ENCODE measurements around the gene DMWD. TPM values are rescaled to one million over a fixed set of nuclear protein-coding genes. Genes with fewer than 3 reads are reported as not detected.

The DMWD gene
- total RNA-seq (2014; rRNA removed), result 34.9 and 50.3 TPM in 2 replicates
- percentile 74 among the genes with signal in this experiment for Bru-seq, nascent RNA
- BruChase-seq, experiment 1, labeled RNA remaining after a 6-hour chase, result percentile 86 among the genes with signal in this experiment
- BruChase-seq, experiment 2, labeled RNA remaining after a 2-hour chase, result percentile 80 among the genes with signal in this experiment
- long read RNA-seq, transcript DMWD-202 (4 exons, 3,292 nt), result major isoform, 44 of 115 reads
- long read RNA-seq, transcript DMWD-205 (2 exons, 643 nt), result minor isoform, 9 of 115 reads
- long read RNA-seq, transcript DMWD-201 (5 exons, 3,305 nt), result minor isoform, 25 of 115 reads
- long read RNA-seq, partial matches to known transcripts, result 33 of 115 reads
- long read RNA-seq, other reads (novel, unspliced or antisense), result 2 of 115 reads

DNA sequence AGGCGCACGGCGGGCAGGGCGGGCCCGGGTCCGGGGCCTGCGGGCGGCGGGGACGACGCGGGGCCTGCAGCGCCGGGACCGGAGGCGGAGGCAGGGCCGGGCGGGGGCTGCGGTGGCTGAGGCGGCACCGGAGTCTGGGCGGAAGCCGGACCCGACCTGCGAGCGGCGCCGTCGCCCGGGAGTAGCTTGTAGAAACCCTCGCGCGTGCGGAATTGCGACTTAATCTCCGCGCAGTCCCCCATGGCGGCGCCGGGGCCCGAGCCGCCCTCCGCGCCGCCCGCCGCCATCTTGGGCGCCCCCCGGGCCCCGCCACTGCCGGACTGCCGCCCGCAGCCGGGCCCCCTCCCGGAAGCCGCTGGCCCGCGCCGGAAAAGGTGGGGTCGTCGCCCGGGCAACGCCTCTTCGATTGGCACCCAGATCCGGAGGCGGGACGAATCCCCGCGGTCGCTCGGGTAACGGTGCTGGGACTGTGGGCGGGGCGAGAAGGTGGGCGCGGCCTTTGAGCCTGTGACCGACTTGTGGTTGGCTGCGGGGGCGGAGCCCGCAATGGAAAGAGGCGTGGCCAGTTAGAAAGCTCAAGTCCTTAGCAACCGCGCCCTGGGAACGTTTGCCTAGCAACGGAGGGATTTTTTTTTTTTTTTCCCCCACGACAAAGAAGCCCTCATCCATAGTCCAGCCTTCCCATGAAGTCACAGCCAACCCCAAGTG is at the start of gene DMWD:
DMWD (minus strand) TSS at position 376 of the 708 bp plus-strand sequence; CDS start at position 287, 89 bp downstream.
- no peaks in the 10 kb centered on the region for H3K9me3 ChIP-seq (ENCODE audit: low read length)
- no TSS peak for BruUV-seq (replicated peaks)
- no peak within 1 kb of the TSS for H2AFZ ChIP-seq (ENCODE audit: low read length)
- H3K9ac ChIP-seq (ENCODE audit: low read length), result peak within 1 kb of the TSS; percentile 83
- H4K20me1 ChIP-seq (ENCODE audit: low read length), result no peaks in the 10 kb centered on the region
- no peak within 1 kb of the TSS for H3K27ac ChIP-seq (ENCODE audit: low read length)
- ChIA-PET POLR2A (ENCODE audit: unreplicated experiment) (interaction anchor here (0.5 to 0.6 kb wide), 7 partner anchors 14 to 189 kb away, joined by 3 to 10 read pairs (median 3); no protein-coding TSS in a partner anchor), CTCF (interaction anchor here (0.6 kb wide), 2 partner anchors 22 to 71 kb away, joined by 6 to 7 read pairs; no protein-coding TSS in a partner anchor)
- peak within 1 kb of the TSS; percentile 97 for H3K4me2 ChIP-seq (ENCODE audit: low read length)
- peaks cover 6% of the 10 kb centered on the region; the same call in 1 of the 2 replicates for H3K4me1 ChIP-seq (ENCODE audit: insufficient read depth, low read length)
- peak within 1 kb of the TSS; percentile 93 for H3K4me3 ChIP-seq (ENCODE audit: low read length)
- peaks cover 16% of the 10 kb centered on the region for H3K79me2 ChIP-seq (ENCODE audit: low read length)
- H3F3A ChIP-seq (ENCODE audit: low read length, unreplicated experiment), result no peaks in the 10 kb centered on the region
- DNase-seq, result peak; percentile 96
- ATAC-seq, result peak; percentile 97
- no peaks in the 10 kb centered on the region for H3K27me3 ChIP-seq (ENCODE audit: low read length)
- intact Hi-C loops (cut with micrococcal nuclease), result no loop called here
- TF ChIP-seq EZH2 (IDR thresholded peaks at IDR 0.05; ENCODE audit: low read length, unreplicated experiment) (no peak), EZH2phosphoT487 (IDR thresholded peaks at IDR 0.05; ENCODE audit: borderline replicate concordance, low read length) (no peak), CTCF (conservative IDR thresholded peaks at IDR 0.05; ENCODE audit: low read depth, low read length) (no peak)
- peaks cover 8% of the 10 kb centered on the region; the same call in 1 of the 2 replicates for H3K36me3 ChIP-seq (ENCODE audit: low read depth, low read length)
- no peaks in the 10 kb centered on the region for H3K9me2 ChIP-seq (replicated peaks; ENCODE audit: low read length)

- Histone ChIP-seq H3K9ac (ENCODE audit: low read length) (no peak overlapping the region), H3K27ac (ENCODE audit: low read length) (no peak overlapping the region), H3K27me3 (ENCODE audit: low read length) (no peaks in the 10 kb centered on the region), H3K36me3 (ENCODE audit: low read depth, low read length) (peaks cover 18% of the 10 kb centered on the region), H4K20me1 (ENCODE audit: low read length) (no peaks in the 10 kb centered on the region), H3K9me2 (replicated peaks; ENCODE audit: low read length) (no peaks in the 10 kb centered on the region), H2AFZ (ENCODE audit: low read length) (no peak overlapping the region), H3K4me3 (ENCODE audit: low read length) (no peak overlapping the region), H3K9me3 (ENCODE audit: low read length) (no peaks in the 10 kb centered on the region), H3K4me2 (ENCODE audit: low read length) (no peak overlapping the region), H3K4me1 (ENCODE audit: insufficient read depth, low read length) (no peaks in the 10 kb centered on the region), H3K79me2 (ENCODE audit: low read length) (no peaks in the 10 kb centered on the region), H3F3A (ENCODE audit: low read length, unreplicated experiment) (no peaks in the 10 kb centered on the region)
- intact Hi-C loops (cut with micrococcal nuclease), result no loop called here
- TF ChIP-seq EZH2phosphoT487 (IDR thresholded peaks at IDR 0.05; ENCODE audit: borderline replicate concordance, low read length), result no peak
- TF ChIP-seq EZH2 (IDR thresholded peaks at IDR 0.05; ENCODE audit: low read length, unreplicated experiment), result no peak
- TF ChIP-seq CTCF (conservative IDR thresholded peaks at IDR 0.05; ENCODE audit: low read depth, low read length), result no peak
- CTCF ChIA-PET, result no interaction called here
- POLR2A ChIA-PET (ENCODE audit: unreplicated experiment), result no interaction called here
- ATAC-seq (no peak), DNase-seq (no peak)
- BruUV-seq (replicated peaks), result no TSS peak
These were observed 49.6 kb upstream of the DMWD start for GRCh38 chr19:45842198-45842597.
